CD14-positive monocyte (primary cell): ENCODE data around the gene TPMT. TPM values are rescaled to one million over a fixed set of nuclear protein-coding genes. Genes with fewer than 3 reads are reported as not detected.

Experiments
- DNase-seq, 3 donors: peaks; one replicate each; pipeline ENCODE4 v3.0.0-alpha.2; 2011 to 2022
- H2AFZ ChIP-seq: 2 replicates; pipeline ENCODE4 v1.6.0; 2012; ENCODE audit warnings: mild to moderate bottlenecking, low read depth, low read length, inconsistent platforms; ENCODE audit not compliant: insufficient read depth, poor library complexity, severe bottlenecking
- H3K27ac ChIP-seq, 2 donors: 1 replicate in 1 of 2; 2 replicates in 1 of 2; pipeline ENCODE4 v1.5.1; 2012 to 2013; ENCODE audit warnings: low read length in 2 of 2, control low read depth in 1 of 2, inconsistent platforms in 1 of 2, low read depth in 1 of 2, mild to moderate bottlenecking in 1 of 2
- H3K27me3 ChIP-seq, 2 donors: one replicate each; pipeline versions ENCODE4 v1.6.0 to v1.6.1; 2011 to 2013; ENCODE audit warnings: low read length in 2 of 2; ENCODE audit not compliant: control insufficient read depth in 2 of 2, insufficient read depth in 2 of 2
- H3K36me3 ChIP-seq, 2 donors: replicated peaks in 1 of 2; 1 replicate in 1 of 2; 2 replicates in 1 of 2; pipeline versions ENCODE4 v1.5.1 to v1.6.1; 2012 to 2013; ENCODE audit warnings: low read length in 2 of 2, control low read depth in 1 of 2, inconsistent platforms in 1 of 2, mild to moderate bottlenecking in 1 of 2; ENCODE audit not compliant: insufficient read depth in 2 of 2, control insufficient read depth in 1 of 2
- H3K4me1 ChIP-seq, 2 donors: 1 replicate in 1 of 2; 2 replicates in 1 of 2; pipeline versions ENCODE4 v1.5.1 to v1.6.1; 2012 to 2013; ENCODE audit warnings: low read length in 2 of 2, control low read depth in 1 of 2, inconsistent platforms in 1 of 2, mild to moderate bottlenecking in 1 of 2, moderate library complexity in 1 of 2; ENCODE audit not compliant: insufficient read depth in 2 of 2, control insufficient read depth in 1 of 2
- H3K4me2 ChIP-seq: replicated peaks from 2 replicates; pipeline ENCODE3; 2012; ENCODE audit warnings: low read length, moderate library complexity, mild to moderate bottlenecking; ENCODE audit not compliant: poor library complexity, severe bottlenecking; ENCODE audit errors: extremely low read depth
- H3K4me3 ChIP-seq, 3 experiments: fragments of 200-600 bp in 1 of 3; sonication (generic) in 1 of 3; replicated peaks in 1 of 3; 1 replicate in 2 of 3; 2 replicates in 1 of 3; pipeline ENCODE4 v1.5.1; 2011 to 2013; ENCODE audit warnings: low read length in 3 of 3, mild to moderate bottlenecking in 3 of 3, control low read depth in 2 of 3, low read depth in 2 of 3, inconsistent platforms in 1 of 3, moderate library complexity in 1 of 3
- H3K79me2 ChIP-seq: 2 replicates; pipeline ENCODE4 v1.6.0; 2012; ENCODE audit warnings: mild to moderate bottlenecking, control low read depth, inconsistent platforms, low read length, moderate library complexity; ENCODE audit not compliant: insufficient read depth
- H3K9ac ChIP-seq: 2 replicates; pipeline ENCODE4 v1.6.0; 2017; ENCODE audit warnings: low read length, mild to moderate bottlenecking; ENCODE audit not compliant: insufficient read depth, poor library complexity, severe bottlenecking
- H3K9me3 ChIP-seq, 2 donors: replicated peaks in 1 of 2; 1 replicate in 1 of 2; 2 replicates in 1 of 2; pipeline versions ENCODE4 v1.5.1 to v1.6.1; 2012 to 2013; ENCODE audit warnings: low read length in 2 of 2, control low read depth in 1 of 2; ENCODE audit not compliant: control insufficient read depth in 1 of 2, insufficient read depth in 1 of 2
- H4K20me1 ChIP-seq: 2 replicates; pipeline ENCODE4 v1.6.0; 2012; ENCODE audit warnings: mild to moderate bottlenecking, low read length, control low read depth, moderate library complexity; ENCODE audit not compliant: insufficient read depth
- H3K27ac Mint-ChIP-seq, 7 donors: one replicate each; pipeline ENCODE4 v1.8.0; 2020; ENCODE audit warnings: mild to moderate bottlenecking in 7 of 7, mixed read lengths in 7 of 7, moderate library complexity in 6 of 7, inconsistent platforms in 2 of 7
- H3K27me3 Mint-ChIP-seq, 3 donors: one replicate each; pipeline ENCODE4 v1.8.0; 2021 to 2022; ENCODE audit warnings: low read depth in 3 of 3, mild to moderate bottlenecking in 3 of 3, mixed read lengths in 3 of 3, moderate library complexity in 3 of 3, inconsistent platforms in 1 of 3
- H3K36me3 Mint-ChIP-seq, 2 donors: one replicate each; pipeline ENCODE4 v1.8.0; 2020; ENCODE audit warnings: mixed read lengths in 2 of 2, inconsistent platforms in 1 of 2, mild to moderate bottlenecking in 1 of 2
- H3K4me1 Mint-ChIP-seq: one replicate; pipeline ENCODE4 v1.8.0; 2020; ENCODE audit warnings: mild to moderate bottlenecking, mixed read lengths
- H3K4me3 Mint-ChIP-seq, 2 donors: one replicate each; pipeline ENCODE4 v1.8.0; 2020; ENCODE audit warnings: mild to moderate bottlenecking in 2 of 2, mixed read lengths in 2 of 2, moderate library complexity in 1 of 2
- H3K9me3 Mint-ChIP-seq, 7 donors: one replicate each; pipeline ENCODE4 v1.8.0; 2020 to 2022; ENCODE audit warnings: mixed read lengths in 7 of 7, mild to moderate bottlenecking in 6 of 7, moderate library complexity in 6 of 7, inconsistent platforms in 2 of 7
- CTCF ChIP-seq: fragments of 200-600 bp; IDR thresholded peaks from one replicate; pipeline ENCODE4 v1.8.0; 2022; ENCODE audit warnings: antibody characterized with exemption, mild to moderate bottlenecking
- WGBS: methylation state at CpG from one replicate; pipeline ENCODE4 v1.1.5; 2013; ENCODE audit warnings: missing lambda C conversion rate; ENCODE audit not compliant: insufficient coverage; 5-methylcytosine and 5-hydroxymethylcytosine counted together
- intact Hi-C, 2 donors: fragments of 100-400 bp; cut with micrococcal nuclease; formaldehyde crosslinking; loops; one replicate each; pipeline versions ENCODE4 v1.15.0 to v1.15.1; 2023
- polyA plus RNA-seq, 3 donors: library from polyadenylated mRNA; depleted of rRNA in 1 of 3; unstranded in 2 of 3; stranded (reverse) in 1 of 3; fragments of 300-500 nt in 2 of 3; fragments of >200 nt in 1 of 3; fragmentation: Illumina TruSeq in 2 of 3; gene quantifications; 1 replicate in 2 of 3; 2 replicates in 1 of 3; pipeline ENCODE4 v1.2.3, GENCODE V29; 2012 to 2021

TPMT gene
- polyA plus RNA-seq, 3 donors: 10.5 to 33.1 (median 27.5) TPM

- no peaks in the 10 kb centered on the region for H3K9me3 ChIP-seq
- no peaks in the 10 kb centered on the region for H3K27me3 ChIP-seq
- peak overlapping the region; percentile 49 to 90 for H3K27ac ChIP-seq
- no peak overlapping the region for H2AFZ ChIP-seq
- TF ChIP-seq CTCF: no peak
- no CpG with 5 or more reads among the region's 7 CpGs for WGBS
- H4K20me1 ChIP-seq: no peaks in the 10 kb centered on the region
- H3K79me2 ChIP-seq: peaks cover 85% of the 10 kb centered on the region
- peak overlapping the region; percentile 1 to 65 (median 46) for H3K4me3 ChIP-seq
- peaks cover 56 to 76% of the 10 kb centered on the region in 2 donors for H3K36me3 Mint-ChIP-seq
- H3K4me2 ChIP-seq: peak overlapping the region; percentile 70
- peaks cover 39 to 60% of the 10 kb centered on the region in 2 donors for H3K4me1 ChIP-seq
- H3K36me3 ChIP-seq: peaks cover 34 to 57% of the 10 kb centered on the region in 2 donors
- intact Hi-C loops: no loop called here
- H3K4me3 Mint-ChIP-seq: peak overlapping the region; percentile 44 to 72
- H3K27ac Mint-ChIP-seq: peak overlapping the region; percentile 88 to 97 (median 95)
- H3K27me3 Mint-ChIP-seq: no peaks in the 10 kb centered on the region
- H3K4me1 Mint-ChIP-seq: peaks cover 45% of the 10 kb centered on the region
- peak overlapping the region; percentile 43 for H3K9ac ChIP-seq
- peak; percentile 57 to 78 (median 58) for DNase-seq
- H3K9me3 Mint-ChIP-seq: peaks cover 0 to 2% (median 0%) of the 10 kb centered on the region in 7 donors
Observed at GRCh38 chr6:18171871-18172270, 17.0 kb upstream of the TPMT start.

GRCh38 chr6:18168264-18168663 is 13.4 kb upstream of the TPMT start:
- H3K27ac Mint-ChIP-seq: peak overlapping the region in 1 of 7 donors; percentile 72
- no peak overlapping the region for H3K4me3 Mint-ChIP-seq

More at GRCh38 chr6:18168264-18168663, 13.4 kb upstream of the TPMT start:
- H3K36me3 Mint-ChIP-seq: peaks cover 37 to 63% of the 10 kb centered on the region in 2 donors
- no peak overlapping the region for H3K9ac ChIP-seq
- H3K4me1 Mint-ChIP-seq: peaks cover 33% of the 10 kb centered on the region
- peaks cover 43 to 53% of the 10 kb centered on the region in 2 donors for H3K36me3 ChIP-seq
- no peak overlapping the region for H3K4me2 ChIP-seq
- H3K4me1 ChIP-seq: peaks cover 46 to 65% of the 10 kb centered on the region in 2 donors
- H2AFZ ChIP-seq: no peak overlapping the region
- H3K27me3 ChIP-seq: no peaks in the 10 kb centered on the region
- WGBS: no CpG with 5 or more reads among the region's 3 CpGs
- H3K9me3 Mint-ChIP-seq: peaks cover 0 to 2% (median 0%) of the 10 kb centered on the region in 7 donors
- no peaks in the 10 kb centered on the region for H4K20me1 ChIP-seq
- no peaks in the 10 kb centered on the region for H3K9me3 ChIP-seq
- no peaks in the 10 kb centered on the region for H3K27me3 Mint-ChIP-seq
- intact Hi-C loops: no loop called here
- no peak overlapping the region for H3K4me3 ChIP-seq
- no peak for TF ChIP-seq CTCF
- no peak for DNase-seq
- H3K27ac ChIP-seq: peak overlapping the region in 1 of 2 donors; percentile 98
- peaks cover 65% of the 10 kb centered on the region for H3K79me2 ChIP-seq
